IMR-90 (cell line): ENCODE measurements around the gene BEGAIN. TPM values are rescaled to one million over a fixed set of nuclear protein-coding genes. Genes with fewer than 3 reads are reported as not detected.

ENCODE experiments used
- ATAC-seq: fragments of 200-7000 bp; cut with Tn5 transposase; 2 replicates; pipeline ENCODE4 v1.9.1; 2020; ENCODE audit warnings: low read depth, mild to moderate bottlenecking, moderate library complexity
- BruUV-seq: library from RNA; stranded (reverse); fragments of 400-500 nt; replicated peaks from 2 replicates; lab custom pipeline; 2021; lab: Mats Ljungman, UMichigan
- CTCF ChIA-PET: fragments of 300-600 bp; formaldehyde crosslinking; extraction: SDS; loops from one replicate; lab custom pipeline; 2021; ENCODE audit warnings: antibody characterized with exemption; lab: Yijun Ruan, JAX
- POLR2A ChIA-PET: fragments of 300-600 bp; sonication (Branson Sonifier 250); formaldehyde crosslinking; loops from one replicate; lab custom pipeline; 2022; ENCODE audit warnings: antibody characterized with exemption; ENCODE audit not compliant: unreplicated experiment; lab: Charles Lee
- DNase-seq: peaks from one replicate; pipeline ENCODE4 v3.0.0; 2013
- H2AFZ ChIP-seq: replicated peaks from 2 replicates; pipeline ENCODE3; 2013; ENCODE audit warnings: low read length, mild to moderate bottlenecking; ENCODE audit not compliant: poor library complexity
- H2AK5ac ChIP-seq: 2 replicates; pipeline ENCODE4 v1.6.1; 2013; ENCODE audit warnings: low read depth, low read length, inconsistent platforms
- H2AK9ac ChIP-seq: replicated peaks from 2 replicates; pipeline ENCODE3; 2013; ENCODE audit warnings: mild to moderate bottlenecking, low read depth, low read length, moderate library complexity; ENCODE audit not compliant: poor library complexity
- H2BK120ac ChIP-seq: 2 replicates; pipeline ENCODE4 v1.6.1; 2013; ENCODE audit warnings: low read depth, low read length, inconsistent platforms
- H2BK15ac ChIP-seq: 3 replicates; pipeline ENCODE4 v1.6.1; 2013; ENCODE audit warnings: low read depth, low read length, inconsistent platforms
- H2BK20ac ChIP-seq: 2 replicates; pipeline ENCODE4 v1.6.1; 2013; ENCODE audit warnings: low read depth, mild to moderate bottlenecking, inconsistent platforms, low read length, moderate library complexity
- H2BK5ac ChIP-seq: 2 replicates; pipeline ENCODE4 v1.6.1; 2013; ENCODE audit warnings: mild to moderate bottlenecking, low read depth, low read length, inconsistent platforms; ENCODE audit not compliant: poor library complexity, severe bottlenecking
- H3K14ac ChIP-seq: replicated peaks from 2 replicates; pipeline ENCODE4 v1.6.1; 2013; ENCODE audit warnings: low read depth, low read length, inconsistent platforms
- H3K18ac ChIP-seq: 2 replicates; pipeline ENCODE4 v1.6.1; 2013; ENCODE audit warnings: low read depth, low read length, control low read depth
- H3K23ac ChIP-seq: 2 replicates; pipeline ENCODE4 v1.6.1; 2013; ENCODE audit warnings: low read depth, low read length, inconsistent platforms
- H3K27ac ChIP-seq: 2 replicates; pipeline ENCODE4 v1.5.1; 2013; ENCODE audit warnings: mild to moderate bottlenecking, control low read depth, low read length; ENCODE audit not compliant: insufficient read depth
- H3K27me3 ChIP-seq: 2 replicates; pipeline ENCODE4 v1.6.1; 2013; ENCODE audit warnings: low read length; ENCODE audit not compliant: control insufficient read depth, insufficient read depth
- H3K36me3 ChIP-seq: 2 replicates; pipeline ENCODE4 v1.6.1; 2013; ENCODE audit warnings: low read length, mixed read lengths; ENCODE audit not compliant: control insufficient read depth, insufficient read depth
- H3K4ac ChIP-seq: 2 replicates; pipeline ENCODE4 v1.6.1; 2013; ENCODE audit warnings: low read depth, low read length, inconsistent platforms
- H3K4me1 ChIP-seq: 2 replicates; pipeline ENCODE4 v1.6.1; 2013; ENCODE audit warnings: low read length, mixed read lengths; ENCODE audit not compliant: control insufficient read depth, insufficient read depth
- H3K4me2 ChIP-seq: 2 replicates; pipeline ENCODE4 v1.6.1; 2013; ENCODE audit warnings: low read depth, mild to moderate bottlenecking, control low read depth, low read length, moderate library complexity
- H3K4me3 ChIP-seq: 2 replicates; pipeline ENCODE4 v1.5.1; 2013; ENCODE audit warnings: low read depth, mild to moderate bottlenecking, control low read depth, low read length, moderate library complexity; ENCODE audit not compliant: insufficient read depth
- H3K56ac ChIP-seq: 2 replicates; pipeline ENCODE4 v1.6.1; 2013; ENCODE audit warnings: low read length, inconsistent platforms; ENCODE audit not compliant: insufficient read depth; ENCODE audit errors: extremely low read depth
- H3K79me1 ChIP-seq, 2 experiments: 2 replicates each; pipeline ENCODE4 v1.6.1; 2013; ENCODE audit warnings: low read length in 2 of 2, inconsistent platforms in 1 of 2, low read depth in 1 of 2
- H3K9ac ChIP-seq: 2 replicates; pipeline ENCODE4 v1.6.1; 2013; ENCODE audit warnings: low read depth, low read length, control low read depth
- H3K9me1 ChIP-seq: 2 replicates; pipeline ENCODE4 v1.6.1; 2013; ENCODE audit warnings: low read length, inconsistent platforms; ENCODE audit not compliant: insufficient read depth
- H3K9me3 ChIP-seq: 2 replicates; pipeline ENCODE4 v1.6.1; 2013; ENCODE audit warnings: low read length; ENCODE audit not compliant: control insufficient read depth, insufficient read depth
- H4K20me1 ChIP-seq: 2 replicates; pipeline ENCODE4 v1.6.1; 2013; ENCODE audit warnings: low read length, inconsistent platforms; ENCODE audit not compliant: insufficient read depth
- H4K5ac ChIP-seq: 2 replicates; pipeline ENCODE4 v1.6.1; 2013; ENCODE audit warnings: mild to moderate bottlenecking, low read depth, low read length, control low read depth
- H4K8ac ChIP-seq, 2 experiments: 2 replicates each; pipeline ENCODE4 v1.6.1; 2013; ENCODE audit warnings: low read depth in 2 of 2, low read length in 2 of 2, control low read depth in 1 of 2, inconsistent platforms in 1 of 2
- H4K91ac ChIP-seq: 2 replicates; pipeline ENCODE4 v1.6.1; 2013; ENCODE audit warnings: low read depth, low read length, inconsistent platforms; ENCODE audit not compliant: insufficient read depth
- CTCF ChIP-seq: conservative IDR thresholded peaks from 2 replicates; pipeline ENCODE4 v1.5.1; 2012; ENCODE audit warnings: mild to moderate bottlenecking, low read depth, low read length, improper control_type of control experiment
- FOS ChIP-seq: fragments of 150-350 bp; IDR thresholded peaks from 2 replicates; pipeline ENCODE4 v1.6.1; 2016; ENCODE audit warnings: low read depth, low read length
- MXI1 ChIP-seq: IDR thresholded peaks from 2 replicates; pipeline ENCODE4 v1.6.1; 2012; ENCODE audit warnings: low read depth, mild to moderate bottlenecking, low read length, moderate library complexity, borderline replicate concordance
- NFE2L2 ChIP-seq: fragments of 150-350 bp; IDR thresholded peaks from 2 replicates; pipeline ENCODE4 v1.6.1; 2016; ENCODE audit warnings: low read depth, mild to moderate bottlenecking, low read length
- RFX5 ChIP-seq: IDR thresholded peaks from 2 replicates; pipeline ENCODE4 v1.8.0; 2012; ENCODE audit warnings: low read depth, mild to moderate bottlenecking, low read length, moderate library complexity
- WGBS, 2 experiments: methylation state at CpG; one replicate each; pipeline versions ENCODE4 v1.1.5 to v1.1.7; 2013; ENCODE audit warnings: missing lambda C conversion rate in 2 of 2; ENCODE audit not compliant: insufficient read length in 1 of 2; ENCODE audit errors: extremely low coverage in 2 of 2; 5-methylcytosine and 5-hydroxymethylcytosine counted together
- dilution Hi-C: fragments of 300-500 bp; cut with HindIII; formaldehyde crosslinking; loops from one replicate; pipeline ENCODE4 v1.14.3; 2018; ENCODE audit warnings: low sequenced_read_pairs; ENCODE audit not compliant: unreplicated experiment
- in situ Hi-C: fragments of 300-500 bp; cut with MboI; formaldehyde crosslinking; loops from 3 replicates; pipeline ENCODE4 v1.14.3; 2019; ENCODE audit warnings: low sequenced_read_pairs, inconsistent platforms, mixed read lengths
- intact Hi-C: fragments of 100-400 bp; cut with micrococcal nuclease; formaldehyde crosslinking; loops from 2 replicates; pipeline ENCODE4 v1.10.0; 2022
- polyA plus RNA-seq, 3 experiments: library from polyadenylated mRNA; depleted of rRNA; stranded (reverse); fragments of >200 nt; gene quantifications; 2 replicates each; pipeline ENCODE4 v1.2.3, GENCODE V29; 2012; ENCODE audit warnings: low replicate concordance in 1 of 3
- total RNA-seq: library from RNA; depleted of rRNA; stranded (reverse); fragments of >200 nt; gene quantifications from 2 replicates; pipeline ENCODE4 v1.2.3, GENCODE V29; 2012
- TF ChIP-seq, protein P1 (sequence below): fragments of 150-350 bp; IDR thresholded peaks from 2 replicates; pipeline ENCODE4 v1.6.1; 2016; ENCODE audit warnings: low read depth, mild to moderate bottlenecking, low read length, moderate library complexity, borderline replicate concordance

The BEGAIN gene
- total and polyA plus RNA-seq, 2 of the 4 experiments (the other 2 are of a cell fraction) = 0.18 to 0.99 TPM

DNA sequence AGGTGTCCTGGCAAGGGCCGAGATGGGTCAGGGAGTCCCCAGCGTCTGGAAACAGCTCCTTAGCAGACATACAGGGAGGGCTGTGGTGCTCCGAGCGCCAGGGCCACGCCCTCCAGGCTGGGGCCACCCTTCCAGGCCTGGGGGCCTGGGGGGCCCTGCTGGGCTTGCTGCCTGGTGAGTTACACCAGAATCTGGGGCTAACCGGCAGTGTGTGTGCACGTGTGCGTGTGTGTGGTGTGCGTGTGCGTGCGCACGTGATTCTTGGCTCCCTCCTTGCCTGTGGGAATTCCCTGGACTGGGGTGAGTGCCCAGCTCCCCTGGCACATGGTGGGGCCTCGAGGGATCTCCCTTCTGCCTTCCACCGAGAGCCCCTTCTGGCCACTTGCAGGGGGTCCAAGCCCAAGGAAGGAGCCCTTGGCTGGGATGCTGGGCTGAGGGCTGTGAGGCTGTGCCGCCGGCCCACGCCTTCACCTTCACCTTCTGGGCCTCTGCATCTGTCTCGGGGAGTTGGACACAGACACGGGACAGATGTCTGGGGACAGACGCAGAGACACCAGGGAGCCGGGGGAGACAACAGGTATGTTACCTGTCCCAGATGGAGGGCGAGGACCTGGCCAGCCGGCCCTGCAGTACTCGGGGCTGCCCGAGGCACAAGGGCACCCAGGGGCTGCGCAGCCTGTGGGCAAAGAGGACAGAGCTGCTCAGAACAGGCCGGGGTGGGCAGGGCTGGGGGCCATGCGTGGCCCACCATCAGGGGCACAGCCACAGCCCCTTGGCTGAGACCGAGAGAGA, 37.2 kb downstream of the BEGAIN start (continued):
- no peak for TF ChIP-seq FOS

GRCh38 chr14:100548939-100549338, 38.3 kb downstream of the BEGAIN start:
- Histone ChIP-seq H2AK9ac (no peak overlapping the region), H4K91ac (no peak overlapping the region), H2BK120ac (no peak overlapping the region), H4K8ac (no peak overlapping the region), H3K9me1 (no peaks in the 10 kb centered on the region), H4K20me1 (0 out of 2 replicates have a peak, but pooled peaks cover 5% of the 10 kb centered on the region), H3K23ac (no peak overlapping the region), H3K4ac (no peak overlapping the region), H3K18ac (no peak overlapping the region), H4K5ac (no peak overlapping the region), H3K9ac (no peak overlapping the region), H2AFZ (no peak overlapping the region), H2BK20ac (no peak overlapping the region), H3K9me3 (no peaks in the 10 kb centered on the region), H3K4me1 (no peaks in the 10 kb centered on the region), H3K4me3 (no peak overlapping the region), H3K27ac (no peak overlapping the region), H2BK5ac (no peak overlapping the region), H3K79me1 (no peaks in the 10 kb centered on the region), H2BK15ac (no peak overlapping the region), H3K56ac (no peak overlapping the region), H3K36me3 (no peaks in the 10 kb centered on the region), H2AK5ac (no peak overlapping the region), H3K4me2 (no peak overlapping the region), H3K27me3 (peaks cover 37% of the 10 kb centered on the region), H3K14ac (no peak overlapping the region)
- in situ Hi-C loops = no loop called here
- no peak for TF ChIP-seq MXI1
- TF ChIP-seq, protein P1, sequence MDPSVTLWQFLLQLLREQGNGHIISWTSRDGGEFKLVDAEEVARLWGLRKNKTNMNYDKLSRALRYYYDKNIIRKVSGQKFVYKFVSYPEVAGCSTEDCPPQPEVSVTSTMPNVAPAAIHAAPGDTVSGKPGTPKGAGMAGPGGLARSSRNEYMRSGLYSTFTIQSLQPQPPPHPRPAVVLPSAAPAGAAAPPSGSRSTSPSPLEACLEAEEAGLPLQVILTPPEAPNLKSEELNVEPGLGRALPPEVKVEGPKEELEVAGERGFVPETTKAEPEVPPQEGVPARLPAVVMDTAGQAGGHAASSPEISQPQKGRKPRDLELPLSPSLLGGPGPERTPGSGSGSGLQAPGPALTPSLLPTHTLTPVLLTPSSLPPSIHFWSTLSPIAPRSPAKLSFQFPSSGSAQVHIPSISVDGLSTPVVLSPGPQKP = no peak
- no peak for TF ChIP-seq RFX5
- TF ChIP-seq NFE2L2 = no peak
- no peak for TF ChIP-seq CTCF
- no peak for ATAC-seq
- BruUV-seq = no TSS peak
- no peak for DNase-seq
- CTCF ChIA-PET = no interaction called here
- POLR2A ChIA-PET = no interaction called here
- dilution Hi-C loops = no loop called here
- intact Hi-C loops = no loop called here
- WGBS, 2 experiments = 78% methylated on average over 15 of the region's 15 CpGs; no CpG with 5 or more reads in 1 of the 2 experiments
